Measurements from ENCODE around the gene CYSLTR2. TPM values are rescaled to one million over a fixed set of nuclear protein-coding genes. Genes with fewer than 3 reads are reported as not detected.

CYSLTR2 gene
- total and polyA plus RNA-seq, 5 donors from 2014 or later = 0.20 to 4.5 (median 0.61) TPM

DNA sequence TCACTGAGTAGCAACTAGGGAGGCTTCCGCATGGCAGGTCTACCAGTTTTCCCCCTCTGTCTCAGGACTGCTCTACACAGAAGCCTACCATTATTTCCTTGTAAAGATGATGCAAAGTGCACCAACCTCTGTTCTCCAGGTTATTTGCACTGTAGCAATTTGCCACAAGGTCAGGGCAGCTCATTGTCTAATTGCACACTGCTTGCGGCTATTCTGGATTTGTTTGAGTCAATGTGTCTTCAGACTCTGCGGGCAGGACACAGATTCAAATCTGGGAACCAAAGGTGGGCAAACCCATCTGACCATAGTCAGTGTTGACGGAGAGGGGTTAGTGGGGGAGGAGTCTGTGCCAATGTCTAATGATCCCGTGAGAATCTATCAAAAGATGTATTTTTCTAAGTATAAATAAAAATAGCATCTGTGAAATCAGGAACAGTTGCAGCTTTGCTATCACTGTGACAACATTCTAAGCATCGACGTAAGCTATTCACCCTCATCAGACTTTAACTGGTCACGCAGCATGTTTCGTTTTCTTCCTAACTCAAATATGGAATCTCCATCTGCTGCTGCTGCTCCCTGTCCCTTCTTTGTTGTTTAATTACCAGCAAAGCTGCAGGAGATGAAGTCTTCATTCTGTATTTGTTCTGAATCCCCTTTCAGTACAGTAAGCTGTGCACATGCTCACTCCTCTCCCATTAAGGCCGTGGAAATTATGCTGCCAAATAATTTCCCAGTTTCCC is 26.4 kb downstream of the CYSLTR2 start:
- DNase-seq = no peak
- no peak for ATAC-seq (ENCODE audit: low read depth in 2 of 2)
- peaks cover 0 to 7% (median 0%) of the 10 kb centered on the region in 7 donors for H3K9me3 Mint-ChIP-seq
- H3K27me3 Mint-ChIP-seq = no peaks in the 10 kb centered on the region
- peaks cover 6% of the 10 kb centered on the region for H3K36me3 Mint-ChIP-seq
- H3K27me3 ChIP-seq (ENCODE audit: control insufficient read depth, insufficient read depth, low read length) = no peaks in the 10 kb centered on the region
- no peak overlapping the region for H3K27ac Mint-ChIP-seq
- no peaks in the 10 kb centered on the region for H3K36me3 ChIP-seq (ENCODE audit: control insufficient read depth, insufficient read depth, low read length)
- no peak overlapping the region for H3K27ac ChIP-seq (ENCODE audit: insufficient read depth, low read length, poor library complexity, severe bottlenecking)
- H3K9me3 ChIP-seq (ENCODE audit: control insufficient read depth in 2 of 2, low read length in 2 of 2) = no peaks in the 10 kb centered on the region
- no peak overlapping the region for H3K4me3 ChIP-seq (ENCODE audit: low read depth, low read length)
- peaks cover 11 to 22% (median 16%) of the 10 kb centered on the region in 4 donors for H3K4me1 Mint-ChIP-seq
- H3K4me1 ChIP-seq (ENCODE audit: control insufficient read depth, insufficient read depth, low read length, poor library complexity, severe bottlenecking) = no peaks in the 10 kb centered on the region
- H3K4me3 Mint-ChIP-seq = no peak overlapping the region

DNA sequence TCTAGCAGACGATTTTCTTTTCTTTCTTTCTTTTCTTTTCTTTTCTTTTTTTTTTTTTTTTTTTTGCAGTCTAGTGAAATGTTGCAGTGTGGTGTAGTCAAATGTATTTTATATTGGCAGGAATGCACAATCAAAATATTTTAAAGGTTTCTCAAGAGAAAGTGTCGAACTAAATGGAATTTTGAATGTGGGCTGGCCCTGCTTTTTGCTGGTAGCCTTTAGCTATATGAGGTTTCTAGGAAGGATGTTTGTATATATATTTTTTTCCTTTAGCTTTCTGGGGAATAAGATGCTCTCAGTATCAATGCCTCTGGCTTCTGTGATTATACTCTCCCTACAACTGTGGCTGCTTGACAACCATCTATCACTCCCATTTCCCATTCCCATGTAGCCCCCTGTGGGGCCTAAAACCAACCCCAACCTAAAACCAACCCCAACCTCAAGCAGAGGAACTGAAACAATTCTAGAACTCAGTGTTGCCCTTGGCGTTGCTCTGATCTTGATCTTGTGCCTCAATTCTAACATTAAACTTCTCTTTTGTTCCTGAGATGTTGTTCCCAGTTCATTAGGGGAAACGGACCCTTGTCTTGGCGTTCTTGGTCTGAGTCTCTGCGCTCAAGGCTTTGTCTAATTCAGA is 27.1 kb downstream of the CYSLTR2 start:
- no peaks in the 10 kb centered on the region for H3K4me1 ChIP-seq (ENCODE audit: control insufficient read depth, insufficient read depth, low read length, poor library complexity, severe bottlenecking)
- H3K27ac ChIP-seq (ENCODE audit: insufficient read depth, low read length, poor library complexity, severe bottlenecking) = no peak overlapping the region
- no peaks in the 10 kb centered on the region for H3K9me3 ChIP-seq (ENCODE audit: control insufficient read depth in 2 of 2, low read length in 2 of 2)
- Mint-ChIP-seq H3K36me3 (peaks cover 6% of the 10 kb centered on the region), H3K4me1 (peaks cover 11 to 22% (median 16%) of the 10 kb centered on the region in 4 donors), H3K9me3 (peaks cover 0 to 7% (median 0%) of the 10 kb centered on the region in 7 donors), H3K27ac (no peak overlapping the region), H3K4me3 (no peak overlapping the region), H3K27me3 (no peaks in the 10 kb centered on the region)
- H3K27me3 ChIP-seq (ENCODE audit: control insufficient read depth, insufficient read depth, low read length) = no peaks in the 10 kb centered on the region
- no peaks in the 10 kb centered on the region for H3K36me3 ChIP-seq (ENCODE audit: control insufficient read depth, insufficient read depth, low read length)
- no peak overlapping the region for H3K4me3 ChIP-seq (ENCODE audit: low read depth, low read length)
- DNase-seq (no peak), ATAC-seq (ENCODE audit: low read depth in 2 of 2) (no peak)

DNA sequence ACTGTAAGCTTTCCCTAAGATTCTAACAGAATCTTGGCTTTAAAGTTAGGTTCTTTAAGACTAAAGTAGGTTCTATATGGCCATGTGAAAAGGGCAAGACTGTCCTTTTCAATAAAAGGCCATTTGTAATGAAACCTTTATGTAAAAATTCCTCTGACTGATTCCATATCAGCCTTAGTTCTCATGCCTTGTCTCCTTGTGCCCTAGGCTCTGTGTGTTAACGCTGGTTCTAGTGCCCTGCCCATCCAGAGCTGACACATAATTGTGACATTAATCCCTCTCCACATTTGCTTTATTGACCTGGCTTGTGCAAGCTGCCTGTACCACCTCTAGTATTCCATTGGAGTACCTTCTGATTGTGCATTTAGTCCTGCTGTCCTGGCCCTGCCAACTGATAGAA is 28.2 kb downstream of the CYSLTR2 start:
- Mint-ChIP-seq H3K27me3 (no peaks in the 10 kb centered on the region), H3K4me1 (peaks cover 5 to 19% (median 13%) of the 10 kb centered on the region in 4 donors), H3K4me3 (no peak overlapping the region), H3K9me3 (peaks cover 0 to 7% (median 0%) of the 10 kb centered on the region in 7 donors), H3K27ac (no peak overlapping the region), H3K36me3 (peaks cover 6% of the 10 kb centered on the region)
- H3K27me3 ChIP-seq (ENCODE audit: control insufficient read depth, insufficient read depth, low read length) = no peaks in the 10 kb centered on the region
- ATAC-seq (ENCODE audit: low read depth in 2 of 2) (no peak), DNase-seq (no peak)
- no peaks in the 10 kb centered on the region for H3K9me3 ChIP-seq (ENCODE audit: control insufficient read depth in 2 of 2, low read length in 2 of 2)
- H3K27ac ChIP-seq (ENCODE audit: insufficient read depth, low read length, poor library complexity, severe bottlenecking) = no peak overlapping the region
- no peaks in the 10 kb centered on the region for H3K36me3 ChIP-seq (ENCODE audit: control insufficient read depth, insufficient read depth, low read length)
- H3K4me3 ChIP-seq (ENCODE audit: low read depth, low read length) = no peak overlapping the region
- H3K4me1 ChIP-seq (ENCODE audit: control insufficient read depth, insufficient read depth, low read length, poor library complexity, severe bottlenecking) = no peaks in the 10 kb centered on the region

DNA sequence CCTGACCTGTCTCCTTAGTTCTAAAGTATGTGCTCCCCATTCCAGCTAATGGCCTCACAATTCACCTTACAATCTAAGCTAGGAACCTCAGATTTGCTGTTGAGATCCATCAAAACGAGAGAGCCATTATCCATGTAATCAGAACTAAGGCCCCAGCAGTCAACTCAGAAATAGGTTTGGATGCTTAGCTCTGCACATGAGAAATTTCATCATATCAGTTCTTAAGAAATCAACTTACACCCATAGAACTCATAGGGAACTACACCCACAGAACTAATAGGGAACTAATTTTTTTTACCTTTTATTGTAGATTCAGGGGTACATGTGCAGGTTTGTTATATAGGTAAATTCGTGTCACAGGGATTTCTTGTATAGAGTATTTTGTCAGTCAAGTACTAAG is 28.7 kb downstream of the CYSLTR2 start:
- no peaks in the 10 kb centered on the region for H3K27me3 Mint-ChIP-seq
- H3K36me3 Mint-ChIP-seq = peaks cover 6% of the 10 kb centered on the region
- Histone ChIP-seq H3K4me1 (ENCODE audit: control insufficient read depth, insufficient read depth, low read length, poor library complexity, severe bottlenecking) (no peaks in the 10 kb centered on the region), H3K36me3 (ENCODE audit: control insufficient read depth, insufficient read depth, low read length) (no peaks in the 10 kb centered on the region), H3K27ac (ENCODE audit: insufficient read depth, low read length, poor library complexity, severe bottlenecking) (no peak overlapping the region), H3K9me3 (ENCODE audit: control insufficient read depth in 2 of 2, low read length in 2 of 2) (no peaks in the 10 kb centered on the region), H3K4me3 (ENCODE audit: low read depth, low read length) (no peak overlapping the region), H3K27me3 (ENCODE audit: control insufficient read depth, insufficient read depth, low read length) (no peaks in the 10 kb centered on the region)
- no peak overlapping the region for H3K4me3 Mint-ChIP-seq
- H3K27ac Mint-ChIP-seq = no peak overlapping the region
- H3K9me3 Mint-ChIP-seq = peaks cover 0 to 7% (median 0%) of the 10 kb centered on the region in 7 donors
- peaks cover 0 to 13% (median 9%) of the 10 kb centered on the region in 4 donors for H3K4me1 Mint-ChIP-seq
- ATAC-seq (ENCODE audit: low read depth in 2 of 2) (no peak), DNase-seq (no peak)

DNA sequence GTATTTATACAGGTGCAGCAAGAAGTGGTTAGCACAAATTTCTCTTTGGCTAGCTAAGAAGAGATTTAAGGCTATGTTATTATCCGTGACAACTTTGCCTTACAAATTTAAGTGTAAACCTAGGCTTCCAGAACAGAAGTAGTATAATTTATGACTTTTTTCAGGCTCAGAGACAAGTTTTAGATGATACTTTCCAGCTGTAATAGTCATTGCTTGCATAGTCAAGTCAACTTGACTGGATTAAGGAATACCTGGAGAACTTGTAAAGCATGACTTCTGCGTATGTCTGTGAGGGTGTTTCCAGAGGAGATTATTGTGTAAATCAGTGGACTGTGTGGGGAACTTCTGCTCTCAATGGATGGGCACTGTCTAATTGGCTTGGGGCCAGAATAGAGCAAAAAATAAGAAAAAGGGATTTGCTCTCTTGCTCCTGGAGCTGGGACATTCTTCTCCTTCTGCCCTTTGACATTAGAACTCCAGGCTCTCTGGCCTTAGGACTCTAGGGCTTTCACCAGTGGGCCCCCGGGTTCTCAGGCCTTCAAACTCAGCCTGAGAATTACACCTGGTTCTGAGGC is 33.0 kb downstream of the CYSLTR2 start:
- Mint-ChIP-seq H3K4me1 (peaks cover 0 to 4% (median 0%) of the 10 kb centered on the region in 4 donors), H3K27ac (no peak overlapping the region), H3K27me3 (no peaks in the 10 kb centered on the region), H3K4me3 (no peak overlapping the region), H3K9me3 (peaks cover 0 to 13% (median 7%) of the 10 kb centered on the region in 7 donors), H3K36me3 (peaks cover 18% of the 10 kb centered on the region)
- no peak for DNase-seq
- Histone ChIP-seq H3K36me3 (ENCODE audit: control insufficient read depth, insufficient read depth, low read length) (peaks cover 3% of the 10 kb centered on the region), H3K27ac (ENCODE audit: insufficient read depth, low read length, poor library complexity, severe bottlenecking) (no peak overlapping the region), H3K27me3 (ENCODE audit: control insufficient read depth, insufficient read depth, low read length) (no peaks in the 10 kb centered on the region), H3K4me3 (ENCODE audit: low read depth, low read length) (no peak overlapping the region), H3K4me1 (ENCODE audit: control insufficient read depth, insufficient read depth, low read length, poor library complexity, severe bottlenecking) (no peaks in the 10 kb centered on the region), H3K9me3 (ENCODE audit: control insufficient read depth in 2 of 2, low read length in 2 of 2) (no peaks in the 10 kb centered on the region)
- no peak for ATAC-seq (ENCODE audit: low read depth in 2 of 2)

DNA sequence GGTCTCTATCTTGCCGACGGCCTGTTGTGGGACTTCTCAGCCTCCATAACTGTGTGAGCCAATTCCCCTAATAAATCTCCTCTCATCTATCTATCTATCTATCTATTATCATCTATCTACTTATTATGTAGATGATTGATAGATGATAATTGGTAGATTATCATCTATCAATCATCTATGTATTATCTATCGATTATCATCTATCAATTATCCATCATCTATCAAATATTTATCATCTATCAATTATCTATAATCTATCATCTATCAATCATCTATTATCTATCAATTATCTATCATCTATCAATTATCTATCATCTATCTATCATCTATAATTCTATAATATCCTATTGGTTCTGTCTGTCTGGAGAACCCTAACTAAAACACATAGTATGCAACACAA is 33.5 kb downstream of the CYSLTR2 start:
- Mint-ChIP-seq H3K4me3 (no peak overlapping the region), H3K4me1 (peaks cover 0 to under 1% (median 0%) of the 10 kb centered on the region in 4 donors), H3K36me3 (peaks cover 18% of the 10 kb centered on the region), H3K9me3 (peaks cover 0 to 13% (median 7%) of the 10 kb centered on the region in 7 donors), H3K27ac (no peak overlapping the region), H3K27me3 (no peaks in the 10 kb centered on the region)
- peaks cover 3% of the 10 kb centered on the region for H3K36me3 ChIP-seq (ENCODE audit: control insufficient read depth, insufficient read depth, low read length)
- no peak for ATAC-seq (ENCODE audit: low read depth in 2 of 2)
- H3K4me3 ChIP-seq (ENCODE audit: low read depth, low read length) = no peak overlapping the region
- no peaks in the 10 kb centered on the region for H3K9me3 ChIP-seq (ENCODE audit: control insufficient read depth in 2 of 2, low read length in 2 of 2)
- no peak overlapping the region for H3K27ac ChIP-seq (ENCODE audit: insufficient read depth, low read length, poor library complexity, severe bottlenecking)
- no peak for DNase-seq
- H3K4me1 ChIP-seq (ENCODE audit: control insufficient read depth, insufficient read depth, low read length, poor library complexity, severe bottlenecking) = no peaks in the 10 kb centered on the region
- H3K27me3 ChIP-seq (ENCODE audit: control insufficient read depth, insufficient read depth, low read length) = no peaks in the 10 kb centered on the region

DNA sequence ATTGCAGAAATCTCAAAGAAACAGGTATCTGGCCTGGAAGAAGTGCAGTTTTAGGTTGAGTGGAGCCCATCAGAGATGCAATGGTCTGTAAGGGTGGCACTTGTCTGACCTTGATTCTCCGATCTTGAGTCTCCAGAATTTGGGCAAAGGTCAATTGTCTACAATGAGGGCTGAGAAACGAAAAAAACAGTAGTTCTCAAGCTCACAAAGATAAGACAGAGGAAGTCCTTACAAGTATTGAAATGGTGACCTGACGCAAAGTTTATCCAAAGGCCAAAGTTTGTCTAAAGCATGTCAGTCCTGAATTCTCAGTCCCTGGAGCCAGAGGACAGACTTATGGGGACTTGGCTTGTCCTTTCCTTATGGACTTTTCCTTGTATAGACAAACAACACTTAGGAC is 40.3 kb downstream of the CYSLTR2 start:
- no peak overlapping the region for H3K4me3 Mint-ChIP-seq
- no peaks in the 10 kb centered on the region for H3K27me3 ChIP-seq (ENCODE audit: control insufficient read depth, insufficient read depth, low read length)
- no peaks in the 10 kb centered on the region for H3K4me1 ChIP-seq (ENCODE audit: control insufficient read depth, insufficient read depth, low read length, poor library complexity, severe bottlenecking)
- ATAC-seq (ENCODE audit: low read depth in 2 of 2) = no peak
- peaks cover 24% of the 10 kb centered on the region for H3K36me3 Mint-ChIP-seq
- peaks cover 0 to 6% (median 3%) of the 10 kb centered on the region in 7 donors for H3K9me3 Mint-ChIP-seq
- no peak overlapping the region for H3K27ac ChIP-seq (ENCODE audit: insufficient read depth, low read length, poor library complexity, severe bottlenecking)
- H3K4me1 Mint-ChIP-seq = peaks cover 0 to 2% (median 0%) of the 10 kb centered on the region in 4 donors
- H3K36me3 ChIP-seq (ENCODE audit: control insufficient read depth, insufficient read depth, low read length) = no peaks in the 10 kb centered on the region
- no peak overlapping the region for H3K4me3 ChIP-seq (ENCODE audit: low read depth, low read length)
- no peaks in the 10 kb centered on the region for H3K9me3 ChIP-seq (ENCODE audit: control insufficient read depth in 2 of 2, low read length in 2 of 2)
- no peaks in the 10 kb centered on the region for H3K27me3 Mint-ChIP-seq
- no peak overlapping the region for H3K27ac Mint-ChIP-seq
- DNase-seq = no peak

Measured in CD4-positive, CD25-positive, alpha-beta regulatory T cell (primary cell).